Right atrium auricular region (tissue), 2 donors: Measurements from ENCODE around the gene KEL. TPM values are rescaled to one million over a fixed set of nuclear protein-coding genes. Genes with fewer than 3 reads are reported as not detected.

Experiments
- DNase-seq: peaks from one replicate; pipeline ENCODE4 v3.0.0-alpha.2; 2019; ENCODE audit warnings: low spot score
- H3K27ac ChIP-seq, 2 donors: fragments of 200-600 bp; sonication (generic); 1 replicate in 1 of 2; 2 replicates in 1 of 2; pipeline ENCODE4 v1.5.1; 2016 to 2019
- H3K27me3 ChIP-seq, 2 donors: fragments of 200-600 bp; sonication (generic); one replicate each; pipeline versions ENCODE4 v1.5.1 to v1.6.0; 2017 to 2019
- H3K36me3 ChIP-seq: fragments of 200-600 bp; sonication (generic); one replicate; pipeline ENCODE4 v1.5.1; 2016
- H3K4me1 ChIP-seq, 2 donors: fragments of 200-600 bp; sonication (generic); one replicate each; pipeline versions ENCODE4 v1.5.1 to v1.6.0; 2017 to 2019
- H3K4me3 ChIP-seq, 2 donors: fragments of 200-600 bp; sonication (generic); 1 replicate in 1 of 2; 2 replicates in 1 of 2; pipeline ENCODE4 v1.5.1; 2017 to 2019; ENCODE audit warnings: mild to moderate bottlenecking in 1 of 2, moderate library complexity in 1 of 2
- H3K9me3 ChIP-seq, 2 donors: fragments of 200-600 bp; sonication (generic); one replicate each; pipeline ENCODE4 v1.5.1; 2019
- CTCF ChIP-seq, 2 donors: fragments of 200-600 bp; sonication (generic); IDR thresholded peaks; one replicate each; pipeline ENCODE4 v1.5.1; 2019; ENCODE audit warnings: antibody characterized with exemption in 2 of 2
- total RNA-seq, 2 donors: library from RNA; depleted of rRNA; stranded (reverse); fragments of >200 nt; gene quantifications; one replicate each; pipeline ENCODE4 v1.1.0, GENCODE V29; 2016

Gene KEL
- total RNA-seq, 2 donors from 2014 or later = 0.12 TPM; not detected in 1

- Histone ChIP-seq H3K4me1 (no peaks in the 10 kb centered on the region), H3K27ac (no peak overlapping the region), H3K9me3 (peaks cover 0 to 7% of the 10 kb centered on the region in 2 donors), H3K4me3 (no peak overlapping the region), H3K27me3 (no peaks in the 10 kb centered on the region), H3K36me3 (no peaks in the 10 kb centered on the region)
- no peak for TF ChIP-seq CTCF (IDR thresholded peaks at IDR 0.05)
- DNase-seq = no peak
These were observed 60.5 kb downstream of the KEL start for GRCh38 chr7:142901426-142902259.

DNA sequence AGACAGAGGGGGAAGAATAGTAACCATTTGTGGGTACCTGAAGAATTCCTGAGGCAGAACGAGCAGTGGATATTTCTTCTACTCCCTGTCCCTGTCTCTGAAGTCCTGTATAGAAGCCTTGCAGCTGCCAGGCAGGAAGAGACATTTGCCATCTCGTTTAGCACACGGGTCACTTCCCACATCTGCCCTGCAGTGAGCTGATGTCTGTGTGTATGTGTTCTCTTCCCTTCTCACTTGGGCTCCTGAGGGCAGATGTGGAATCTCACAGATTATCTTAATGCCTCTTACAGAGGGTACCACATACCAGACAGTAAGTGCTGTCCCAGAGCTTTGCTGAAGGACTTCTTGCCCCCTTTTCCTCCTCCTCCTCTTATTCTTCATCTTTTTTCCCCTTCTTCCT is 62.5 kb downstream of the KEL start:
- H3K9me3 ChIP-seq = peaks cover 0 to 6% of the 10 kb centered on the region in 2 donors
- H3K27ac ChIP-seq = no peak overlapping the region
- no peaks in the 10 kb centered on the region for H3K4me1 ChIP-seq
- no peak for TF ChIP-seq CTCF (IDR thresholded peaks at IDR 0.05)
- H3K27me3 ChIP-seq = no peaks in the 10 kb centered on the region
- H3K36me3 ChIP-seq = no peaks in the 10 kb centered on the region
- no peak for DNase-seq
- H3K4me3 ChIP-seq = no peak overlapping the region

GRCh38 chr7:142898377-142899170 is 63.6 kb downstream of the KEL start:
- no peaks in the 10 kb centered on the region for H3K27me3 ChIP-seq
- no peaks in the 10 kb centered on the region for H3K4me1 ChIP-seq
- H3K4me3 ChIP-seq = no peak overlapping the region
- H3K9me3 ChIP-seq = no peaks in the 10 kb centered on the region
- DNase-seq = no peak
- no peaks in the 10 kb centered on the region for H3K36me3 ChIP-seq
- TF ChIP-seq CTCF (IDR thresholded peaks at IDR 0.05) = no peak
- H3K27ac ChIP-seq = no peak overlapping the region

DNA sequence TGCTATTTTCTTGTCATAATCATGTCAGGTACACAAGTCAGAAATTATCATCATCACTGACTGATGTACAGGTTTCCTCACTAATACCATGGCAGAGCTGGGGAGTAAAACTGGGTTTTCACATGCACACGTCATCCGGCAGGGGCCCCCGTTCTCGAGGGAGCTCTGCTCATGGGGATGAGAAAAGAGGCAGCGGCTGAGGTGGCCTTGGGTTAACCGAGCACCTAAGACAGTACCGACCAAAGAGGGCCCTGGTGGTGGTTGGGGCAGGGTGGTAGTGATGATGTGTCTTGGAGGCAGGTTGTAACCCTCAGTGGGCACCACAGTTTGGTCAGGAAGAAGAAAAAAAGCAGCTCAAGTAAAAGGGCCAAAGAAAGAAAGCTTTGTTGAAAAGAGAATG is 64.5 kb downstream of the KEL start:
- DNase-seq = no peak
- no peak for TF ChIP-seq CTCF (IDR thresholded peaks at IDR 0.05)
- no peak overlapping the region for H3K4me3 ChIP-seq
- H3K27ac ChIP-seq = no peak overlapping the region
- H3K4me1 ChIP-seq = no peaks in the 10 kb centered on the region
- H3K9me3 ChIP-seq = no peaks in the 10 kb centered on the region
- no peaks in the 10 kb centered on the region for H3K36me3 ChIP-seq
- H3K27me3 ChIP-seq = no peaks in the 10 kb centered on the region

GRCh38 chr7:142896741-142897379 is 65.3 kb downstream of the KEL start:
- Histone ChIP-seq H3K36me3 (no peaks in the 10 kb centered on the region), H3K9me3 (no peaks in the 10 kb centered on the region), H3K4me1 (no peaks in the 10 kb centered on the region), H3K27ac (no peak overlapping the region), H3K27me3 (no peaks in the 10 kb centered on the region), H3K4me3 (no peak overlapping the region)
- DNase-seq = no peak
- no peak for TF ChIP-seq CTCF (IDR thresholded peaks at IDR 0.05)
